ENCODE data around the gene USP32.
A peak's percentile ranks its signal among the peaks of the same experiment; 100 is the strongest.
"Not testable (repeated sequence)": the region's sequence is repeated elsewhere in the genome, so short reads cannot be mapped to it uniquely, and the experiment has no call there.

The USP32 gene

GRCh38 chr17:60392042-60392844 lies at the start of gene USP32:
Gene USP32 (minus strand): TSS chr17:60392133. CDS start chr17:60391939, 194 bp downstream.
- DNase-seq (ENCODE audit: low spot score): peak; percentile 98

- DNase-seq (ENCODE audit: low spot score): no peak
Measured at GRCh38 chr17:60439501-60439900, 47.6 kb upstream of the USP32 start.

- no peak for DNase-seq (ENCODE audit: low spot score)
Measured at GRCh38 chr17:60436676-60437075, 44.7 kb upstream of the USP32 start.

- DNase-seq (ENCODE audit: low spot score): peak; percentile 90
Measured at GRCh38 chr17:60435244-60436167, 43.6 kb upstream of the USP32 start.

GRCh38 chr17:60433021-60433997 lies 41.4 kb upstream of the USP32 start:
- DNase-seq (ENCODE audit: low spot score): not testable (repeated sequence)

GRCh38 chr17:60430561-60430960 lies 38.6 kb upstream of the USP32 start:
- not testable (repeated sequence) for DNase-seq (ENCODE audit: low spot score)

- DNase-seq (ENCODE audit: low spot score): not testable (repeated sequence)
Measured at GRCh38 chr17:60428491-60428890, 36.6 kb upstream of the USP32 start.

- DNase-seq (ENCODE audit: low spot score): no peak
Measured at GRCh38 chr17:60426596-60426995, 34.7 kb upstream of the USP32 start.

GRCh38 chr17:60425626-60426025 lies 33.7 kb upstream of the USP32 start:
- no peak for DNase-seq (ENCODE audit: low spot score)

GRCh38 chr17:60423865-60424264 lies 31.9 kb upstream of the USP32 start:
- DNase-seq (ENCODE audit: low spot score): no peak

GRCh38 chr17:60422162-60422665 lies 30.3 kb upstream of the USP32 start, which contains the start of gene CHCT1:
Gene CHCT1 (plus strand): TSS chr17:60422489. CDS start chr17:60422593, 104 bp downstream.
- DNase-seq (ENCODE audit: low spot score): no peak

- peak; percentile 77 for DNase-seq (ENCODE audit: low spot score)
Measured at GRCh38 chr17:60421273-60422161, 29.6 kb upstream of the USP32 start.

GRCh38 chr17:60419875-60420274 lies 27.9 kb upstream of the USP32 start:
- DNase-seq (ENCODE audit: low spot score): not testable (repeated sequence)

GRCh38 chr17:60419003-60419402 lies 27.1 kb upstream of the USP32 start:
- not testable (repeated sequence) for DNase-seq (ENCODE audit: low spot score)

GRCh38 chr17:60416368-60416925 lies 24.5 kb upstream of the USP32 start:
- DNase-seq (ENCODE audit: low spot score): peak; percentile 92

- no peak for DNase-seq (ENCODE audit: low spot score)
Measured at GRCh38 chr17:60415146-60415545, 23.2 kb upstream of the USP32 start.

GRCh38 chr17:60412701-60413100 lies 20.8 kb upstream of the USP32 start:
- no peak for DNase-seq (ENCODE audit: low spot score)

GRCh38 chr17:60410001-60410400 lies 18.1 kb upstream of the USP32 start:
- no peak for DNase-seq (ENCODE audit: low spot score)

- no peak for DNase-seq (ENCODE audit: low spot score)
Measured at GRCh38 chr17:60406887-60407286, 15.0 kb upstream of the USP32 start.

GRCh38 chr17:60403962-60404361 lies 12.0 kb upstream of the USP32 start:
- DNase-seq (ENCODE audit: low spot score): no peak
